IMR-90 (cell line): ENCODE data around the gene EEF2K. TPM values are rescaled to one million over a fixed set of nuclear protein-coding genes. Genes with fewer than 3 reads are reported as not detected.
"Not testable (repeated sequence)": the region's sequence is repeated elsewhere in the genome, so short reads cannot be mapped to it uniquely, and the experiment has no call there.

Experiments used
- ATAC-seq: fragments of 200-7000 bp; cut with Tn5 transposase; 2 replicates; pipeline ENCODE4 v1.9.1; 2020; ENCODE audit warnings: low read depth, mild to moderate bottlenecking, moderate library complexity
- BruUV-seq: library from RNA; stranded (reverse); fragments of 400-500 nt; replicated peaks from 2 replicates; lab custom pipeline; 2021; lab: Mats Ljungman, UMichigan
- CTCF ChIA-PET: fragments of 300-600 bp; formaldehyde crosslinking; extraction: SDS; loops from one replicate; lab custom pipeline; 2021; ENCODE audit warnings: antibody characterized with exemption; lab: Yijun Ruan, JAX
- POLR2A ChIA-PET: fragments of 300-600 bp; sonication (Branson Sonifier 250); formaldehyde crosslinking; loops from one replicate; lab custom pipeline; 2022; ENCODE audit warnings: antibody characterized with exemption; ENCODE audit not compliant: unreplicated experiment; lab: Charles Lee
- DNase-seq: peaks from one replicate; pipeline ENCODE4 v3.0.0; 2013
- H2AFZ ChIP-seq: replicated peaks from 2 replicates; pipeline ENCODE3; 2013; ENCODE audit warnings: low read length, mild to moderate bottlenecking; ENCODE audit not compliant: poor library complexity
- H2AK5ac ChIP-seq: 2 replicates; pipeline ENCODE4 v1.6.1; 2013; ENCODE audit warnings: low read depth, low read length, inconsistent platforms
- H2AK9ac ChIP-seq: replicated peaks from 2 replicates; pipeline ENCODE3; 2013; ENCODE audit warnings: mild to moderate bottlenecking, low read depth, low read length, moderate library complexity; ENCODE audit not compliant: poor library complexity
- H2BK120ac ChIP-seq: 2 replicates; pipeline ENCODE4 v1.6.1; 2013; ENCODE audit warnings: low read depth, low read length, inconsistent platforms
- H2BK15ac ChIP-seq: 3 replicates; pipeline ENCODE4 v1.6.1; 2013; ENCODE audit warnings: low read depth, low read length, inconsistent platforms
- H2BK20ac ChIP-seq: 2 replicates; pipeline ENCODE4 v1.6.1; 2013; ENCODE audit warnings: low read depth, mild to moderate bottlenecking, inconsistent platforms, low read length, moderate library complexity
- H2BK5ac ChIP-seq: 2 replicates; pipeline ENCODE4 v1.6.1; 2013; ENCODE audit warnings: mild to moderate bottlenecking, low read depth, low read length, inconsistent platforms; ENCODE audit not compliant: poor library complexity, severe bottlenecking
- H3K14ac ChIP-seq: replicated peaks from 2 replicates; pipeline ENCODE4 v1.6.1; 2013; ENCODE audit warnings: low read depth, low read length, inconsistent platforms
- H3K18ac ChIP-seq: 2 replicates; pipeline ENCODE4 v1.6.1; 2013; ENCODE audit warnings: low read depth, low read length, control low read depth
- H3K23ac ChIP-seq: 2 replicates; pipeline ENCODE4 v1.6.1; 2013; ENCODE audit warnings: low read depth, low read length, inconsistent platforms
- H3K27ac ChIP-seq: 2 replicates; pipeline ENCODE4 v1.5.1; 2013; ENCODE audit warnings: mild to moderate bottlenecking, control low read depth, low read length; ENCODE audit not compliant: insufficient read depth
- H3K27me3 ChIP-seq: 2 replicates; pipeline ENCODE4 v1.6.1; 2013; ENCODE audit warnings: low read length; ENCODE audit not compliant: control insufficient read depth, insufficient read depth
- H3K36me3 ChIP-seq: 2 replicates; pipeline ENCODE4 v1.6.1; 2013; ENCODE audit warnings: low read length, mixed read lengths; ENCODE audit not compliant: control insufficient read depth, insufficient read depth
- H3K4ac ChIP-seq: 2 replicates; pipeline ENCODE4 v1.6.1; 2013; ENCODE audit warnings: low read depth, low read length, inconsistent platforms
- H3K4me1 ChIP-seq: 2 replicates; pipeline ENCODE4 v1.6.1; 2013; ENCODE audit warnings: low read length, mixed read lengths; ENCODE audit not compliant: control insufficient read depth, insufficient read depth
- H3K4me2 ChIP-seq: 2 replicates; pipeline ENCODE4 v1.6.1; 2013; ENCODE audit warnings: low read depth, mild to moderate bottlenecking, control low read depth, low read length, moderate library complexity
- H3K4me3 ChIP-seq: 2 replicates; pipeline ENCODE4 v1.5.1; 2013; ENCODE audit warnings: low read depth, mild to moderate bottlenecking, control low read depth, low read length, moderate library complexity; ENCODE audit not compliant: insufficient read depth
- H3K56ac ChIP-seq: 2 replicates; pipeline ENCODE4 v1.6.1; 2013; ENCODE audit warnings: low read length, inconsistent platforms; ENCODE audit not compliant: insufficient read depth; ENCODE audit errors: extremely low read depth
- H3K79me1 ChIP-seq, 2 experiments: 2 replicates each; pipeline ENCODE4 v1.6.1; 2013; ENCODE audit warnings: low read length in 2 of 2, inconsistent platforms in 1 of 2, low read depth in 1 of 2
- H3K9ac ChIP-seq: 2 replicates; pipeline ENCODE4 v1.6.1; 2013; ENCODE audit warnings: low read depth, low read length, control low read depth
- H3K9me1 ChIP-seq: 2 replicates; pipeline ENCODE4 v1.6.1; 2013; ENCODE audit warnings: low read length, inconsistent platforms; ENCODE audit not compliant: insufficient read depth
- H3K9me3 ChIP-seq: 2 replicates; pipeline ENCODE4 v1.6.1; 2013; ENCODE audit warnings: low read length; ENCODE audit not compliant: control insufficient read depth, insufficient read depth
- H4K20me1 ChIP-seq: 2 replicates; pipeline ENCODE4 v1.6.1; 2013; ENCODE audit warnings: low read length, inconsistent platforms; ENCODE audit not compliant: insufficient read depth
- H4K5ac ChIP-seq: 2 replicates; pipeline ENCODE4 v1.6.1; 2013; ENCODE audit warnings: mild to moderate bottlenecking, low read depth, low read length, control low read depth
- H4K8ac ChIP-seq, 2 experiments: 2 replicates each; pipeline ENCODE4 v1.6.1; 2013; ENCODE audit warnings: low read depth in 2 of 2, low read length in 2 of 2, control low read depth in 1 of 2, inconsistent platforms in 1 of 2
- H4K91ac ChIP-seq: 2 replicates; pipeline ENCODE4 v1.6.1; 2013; ENCODE audit warnings: low read depth, low read length, inconsistent platforms; ENCODE audit not compliant: insufficient read depth
- BHLHE40 ChIP-seq: fragments of 150-350 bp; IDR thresholded peaks from 2 replicates; pipeline ENCODE4 v1.6.1; 2016; ENCODE audit warnings: mild to moderate bottlenecking, low read depth, low read length
- FOS ChIP-seq: fragments of 150-350 bp; IDR thresholded peaks from 2 replicates; pipeline ENCODE4 v1.6.1; 2016; ENCODE audit warnings: low read depth, low read length
- whole genome bisulfite sequencing, 2 experiments: methylation state at CpG; one replicate each; pipeline versions ENCODE4 v1.1.5 to v1.1.7; 2013; ENCODE audit warnings: missing lambda C conversion rate in 2 of 2; ENCODE audit not compliant: insufficient read length in 1 of 2; ENCODE audit errors: extremely low coverage in 2 of 2; 5-methylcytosine and 5-hydroxymethylcytosine counted together
- dilution Hi-C: fragments of 300-500 bp; cut with HindIII; formaldehyde crosslinking; loops from one replicate; pipeline ENCODE4 v1.14.3; 2018; ENCODE audit warnings: low sequenced_read_pairs; ENCODE audit not compliant: unreplicated experiment
- in situ Hi-C: fragments of 300-500 bp; cut with MboI; formaldehyde crosslinking; loops from 3 replicates; pipeline ENCODE4 v1.14.3; 2019; ENCODE audit warnings: low sequenced_read_pairs, inconsistent platforms, mixed read lengths
- intact Hi-C: fragments of 100-400 bp; cut with micrococcal nuclease; formaldehyde crosslinking; loops from 2 replicates; pipeline ENCODE4 v1.10.0; 2022
- polyA plus RNA-seq, 3 experiments: library from polyadenylated mRNA; depleted of rRNA; stranded (reverse); fragments of >200 nt; gene quantifications; 2 replicates each; pipeline ENCODE4 v1.2.3, GENCODE V29; 2012; ENCODE audit warnings: low replicate concordance in 1 of 3
- total RNA-seq: library from RNA; depleted of rRNA; stranded (reverse); fragments of >200 nt; gene quantifications from 2 replicates; pipeline ENCODE4 v1.2.3, GENCODE V29; 2012

The EEF2K gene
- total and polyA plus RNA-seq, 2 of the 4 experiments (the other 2 are of a cell fraction): 9.7 to 16.5 TPM

GRCh38 chr16:22216191-22216831, 10.2 kb downstream of the EEF2K start:
- H3K4ac ChIP-seq: no peak overlapping the region
- 69% methylated on average over 3 of the region's 9 CpGs; no CpG with 5 or more reads in 1 of the 2 experiments for WGBS, 2 experiments
- no peaks in the 10 kb centered on the region for H3K9me3 ChIP-seq
- H2BK20ac ChIP-seq: no peak overlapping the region
- H3K14ac ChIP-seq: no peak overlapping the region
- H3K4me1 ChIP-seq: peaks cover 5% of the 10 kb centered on the region
- no peak overlapping the region for H3K4me3 ChIP-seq
- no peak overlapping the region for H3K4me2 ChIP-seq
- H2BK120ac ChIP-seq: no peak overlapping the region
- no peak overlapping the region for H4K5ac ChIP-seq
- H4K8ac ChIP-seq: no peak overlapping the region
- H3K27me3 ChIP-seq: no peaks in the 10 kb centered on the region
- TF ChIP-seq BHLHE40: no peak
- peak; percentile 44; the same call in 1 of the 2 replicates for TF ChIP-seq FOS
- DNase-seq (peak; percentile 68), ATAC-seq (peak; percentile 50)
- no peak overlapping the region for H2AK9ac ChIP-seq
- H3K56ac ChIP-seq: no peak overlapping the region
- H2AK5ac ChIP-seq: peak overlapping the region; percentile 7; the same call in 1 of the 2 replicates
- no peak overlapping the region for H2BK5ac ChIP-seq
- ChIA-PET POLR2A (no interaction called here), CTCF (interaction anchor here (0.6 to 1.0 kb wide), 2 partner anchors 23 to 84 kb away, joined by 3 read pairs; no protein-coding TSS in a partner anchor)
- in situ Hi-C loops: no loop called here
- H3K36me3 ChIP-seq: peaks cover 7% of the 10 kb centered on the region
- H2BK15ac ChIP-seq: no peak overlapping the region
- peaks cover 22 to 79% of the 10 kb centered on the region in 2 experiments for H3K79me1 ChIP-seq
- dilution Hi-C loops: no loop called here
- H3K9ac ChIP-seq: no peak overlapping the region
- intact Hi-C loops: no loop called here
- H4K20me1 ChIP-seq: peaks cover 49% of the 10 kb centered on the region
- peaks cover 28% of the 10 kb centered on the region for H3K9me1 ChIP-seq
- no peak overlapping the region for H2AFZ ChIP-seq
- H3K23ac ChIP-seq: no peak overlapping the region
- H3K18ac ChIP-seq: no peak overlapping the region
- no TSS peak for BruUV-seq
- H3K27ac ChIP-seq: no peak overlapping the region
- no peak overlapping the region for H4K91ac ChIP-seq

GRCh38 chr16:22216832-22217225, 10.8 kb downstream of the EEF2K start:
- Histone ChIP-seq H3K79me1 (peaks cover 22 to 74% of the 10 kb centered on the region in 2 experiments), H3K9me1 (peaks cover 28% of the 10 kb centered on the region), H4K20me1 (peaks cover 44% of the 10 kb centered on the region)
- POLR2A ChIA-PET, DNase-seq, H2BK120ac ChIP-seq, H3K27ac ChIP-seq, in situ Hi-C loops, H2AK9ac ChIP-seq, H4K91ac ChIP-seq, H3K27me3 ChIP-seq, H3K23ac ChIP-seq, H3K9me3 ChIP-seq, BruUV-seq, H4K8ac ChIP-seq, intact Hi-C loops, H2BK20ac ChIP-seq, H3K4ac ChIP-seq, H3K56ac ChIP-seq, H4K5ac ChIP-seq, H3K4me3 ChIP-seq, H3K18ac ChIP-seq, H3K4me1 ChIP-seq, H2BK5ac ChIP-seq, H3K36me3 ChIP-seq, H2BK15ac ChIP-seq, H2AFZ ChIP-seq, H2AK5ac ChIP-seq, H3K9ac ChIP-seq, H3K14ac ChIP-seq, dilution Hi-C loops, H3K4me2 ChIP-seq: not testable (repeated sequence)
- WGBS, 2 experiments: 100% methylated on average over 1 of the region's 7 CpGs; no CpG with 5 or more reads in 1 of the 2 experiments
- 0 out of 2 replicates have a peak, but pooled peaks have one; percentile 8 for ATAC-seq
- CTCF ChIA-PET: interaction anchor here (0.6 to 1.0 kb wide), 2 partner anchors 22 to 83 kb away, joined by 3 read pairs; no protein-coding TSS in a partner anchor
